Ramos (cell line): ENCODE data around the gene SNX30.

Experiments used
- in situ Hi-C: fragments of 300-500 bp; cut with MboI; formaldehyde crosslinking; loops from one replicate; pipeline ENCODE4 v1.14.3; 2022; ENCODE audit warnings: low sequenced_read_pairs; ENCODE audit not compliant: unreplicated experiment

Gene SNX30

DNA sequence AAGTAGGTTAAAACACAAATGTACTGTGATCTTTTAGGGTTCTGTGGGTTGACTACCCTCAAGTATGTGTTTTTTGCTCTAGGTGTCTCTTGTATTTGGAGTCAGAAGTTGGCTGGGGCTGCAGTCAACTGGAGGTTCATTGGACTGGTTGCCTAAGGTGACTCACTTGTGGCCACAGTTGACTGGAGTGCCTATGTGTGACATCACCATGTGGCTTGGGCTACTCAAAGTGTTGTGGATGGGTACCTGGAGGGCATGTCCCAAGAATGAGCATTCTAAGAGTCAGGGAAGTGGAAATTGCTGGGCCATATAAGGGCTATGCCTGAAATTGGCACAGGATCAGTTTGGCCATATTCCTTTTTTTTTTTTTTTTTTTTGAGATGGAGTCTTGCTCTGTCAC is 27.4 kb downstream of the SNX30 start:
- in situ Hi-C loops: no loop called here

DNA sequence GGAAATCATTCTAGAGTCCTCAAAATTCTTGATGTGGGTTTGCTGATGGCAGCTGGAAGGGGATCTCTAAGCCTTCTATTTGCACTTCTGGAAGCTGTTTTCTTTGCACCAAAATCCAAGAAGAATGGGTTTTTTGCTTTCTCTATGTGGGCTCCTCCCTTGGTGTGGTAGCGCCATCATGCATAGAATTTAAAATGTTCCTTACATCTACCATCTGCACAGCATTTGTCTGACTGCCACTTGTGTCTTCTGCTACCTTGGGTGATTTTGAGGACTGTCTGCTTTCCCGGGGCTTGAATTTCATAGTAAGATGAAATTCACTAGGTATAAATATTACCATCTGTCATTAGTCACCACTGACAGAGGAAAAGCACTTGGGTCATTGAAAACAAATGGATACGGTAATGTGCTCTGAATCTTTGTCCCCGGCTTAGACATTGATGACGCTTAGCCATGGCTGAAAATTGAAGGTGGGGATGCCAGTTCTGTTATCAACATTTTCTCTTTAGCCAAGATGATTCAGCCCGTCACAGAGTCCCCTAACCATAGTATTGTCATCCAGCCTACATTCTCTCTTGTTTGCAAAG is 30.0 kb downstream of the SNX30 start:
- in situ Hi-C loops: loop anchor here (10.0 kb wide), 1 partner anchor 296 kb away; the partner anchor contains the start of gene KIAA1958

DNA sequence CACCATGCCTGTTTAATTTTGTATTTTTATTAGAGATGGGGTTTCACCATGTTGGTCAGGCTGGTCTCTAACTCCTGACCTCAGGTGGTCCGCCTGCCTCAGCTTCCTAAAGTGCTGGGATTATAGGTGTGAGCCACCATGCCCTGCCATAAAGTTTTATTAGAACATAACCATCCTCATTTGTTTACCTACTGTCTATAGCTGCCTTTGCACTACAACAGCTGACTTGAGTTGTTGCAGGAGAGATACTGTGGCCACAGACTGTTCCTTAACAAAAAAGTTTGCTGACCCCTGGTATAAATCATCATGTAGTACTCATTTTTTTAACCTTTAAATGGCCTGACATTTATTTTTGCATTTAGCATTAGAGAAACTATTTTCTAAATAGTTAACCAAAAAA is 31.7 kb downstream of the SNX30 start:
- in situ Hi-C loops: loop anchor here (10.0 kb wide), 1 partner anchor 297 kb away; the partner anchor contains the start of gene KIAA1958

DNA sequence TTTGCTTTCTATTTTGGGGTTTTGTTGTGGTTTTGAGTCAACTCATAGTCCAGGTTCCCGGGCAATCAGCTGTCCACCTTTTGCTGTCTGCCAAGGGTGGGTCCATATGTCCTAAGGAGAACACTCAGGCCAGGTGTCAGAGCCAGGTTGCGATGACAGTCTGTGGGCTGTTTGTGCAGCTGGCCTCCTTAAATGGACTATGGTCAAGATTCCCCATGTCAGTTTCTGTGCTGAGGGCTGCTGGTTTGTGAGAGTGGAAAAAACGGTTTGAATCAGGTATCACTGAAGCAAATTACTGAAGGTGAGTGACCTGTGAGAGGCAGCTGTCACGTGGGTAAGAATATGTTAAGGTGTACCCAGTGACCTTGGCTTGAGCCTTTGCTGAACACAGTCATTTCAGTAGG is 33.0 kb downstream of the SNX30 start:
- in situ Hi-C loops: loop anchor here (10.0 kb wide), 1 partner anchor 299 kb away; the partner anchor contains the start of gene KIAA1958

GRCh38 chr9:112784020-112784785 is 33.6 kb downstream of the SNX30 start:
- in situ Hi-C loops: loop anchor here (10.0 kb wide), 1 partner anchor 299 kb away; the partner anchor contains the start of gene KIAA1958

GRCh38 chr9:112785986-112786385 is 35.4 kb downstream of the SNX30 start:
- in situ Hi-C loops: loop anchor here (10.0 kb wide), 1 partner anchor 301 kb away; the partner anchor contains the start of gene KIAA1958

DNA sequence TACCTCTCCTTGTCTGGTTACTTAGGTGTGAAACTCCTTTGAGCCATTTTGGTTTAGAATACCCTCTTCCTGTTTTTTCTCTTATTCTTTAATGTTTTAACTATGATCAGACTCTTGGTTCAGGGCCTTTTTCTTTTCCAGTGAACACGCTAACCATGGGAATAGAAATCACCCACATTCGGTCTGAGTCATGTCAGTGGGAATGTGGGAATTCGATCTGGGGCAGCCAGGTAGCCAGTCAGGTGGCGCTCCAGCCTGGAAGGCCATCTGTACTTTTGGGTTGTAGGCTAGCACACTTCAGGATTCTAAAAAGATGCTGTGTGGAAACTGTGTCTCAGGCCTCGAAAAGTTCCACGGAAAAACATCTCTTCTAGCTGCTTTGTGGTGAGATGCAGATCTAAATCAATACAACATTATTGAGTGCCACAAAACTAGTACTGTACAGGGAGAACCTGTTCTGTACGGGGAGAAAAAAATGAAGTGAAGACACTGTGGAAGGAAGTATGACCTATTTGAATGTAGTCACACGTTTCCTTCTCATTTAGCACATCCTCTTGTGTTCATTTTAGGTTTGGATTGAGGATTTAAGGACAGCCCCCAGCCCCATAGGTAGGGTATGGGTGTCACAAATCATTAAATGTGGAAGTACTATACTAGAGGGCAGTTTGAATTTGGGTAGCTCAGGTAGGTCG is 36.4 kb downstream of the SNX30 start:
- in situ Hi-C loops: loop anchor here (10.0 kb wide), 1 partner anchor 302 kb away; the partner anchor contains the start of gene KIAA1958

- in situ Hi-C loops: loop anchor here (10.0 kb wide), 1 partner anchor 303 kb away; the partner anchor contains the start of gene KIAA1958
Observed at GRCh38 chr9:112787978-112788377, 37.4 kb downstream of the SNX30 start.

DNA sequence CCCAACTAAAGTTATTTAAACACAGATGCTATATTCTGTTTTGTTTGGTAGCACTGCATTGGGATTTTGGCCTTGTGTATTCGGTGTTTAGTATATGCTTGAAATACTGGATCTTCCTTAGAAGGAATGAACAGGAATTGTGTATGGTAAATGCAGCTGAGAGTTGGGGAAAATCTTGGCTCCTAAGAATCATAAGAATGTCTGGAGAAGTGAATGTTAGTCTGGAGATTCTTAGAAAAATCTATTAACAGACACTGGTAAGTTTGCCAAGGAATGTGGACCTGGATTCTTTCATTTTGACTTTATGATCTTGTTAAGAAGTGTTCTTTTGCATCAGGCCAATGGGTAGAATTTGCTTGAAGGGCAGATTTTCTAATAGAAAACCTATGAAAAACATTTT is 38.9 kb downstream of the SNX30 start:
- in situ Hi-C loops: loop anchor here (10.0 kb wide), 1 partner anchor 305 kb away; the partner anchor contains the start of gene KIAA1958

- in situ Hi-C loops: loop anchor here (10.0 kb wide), 1 partner anchor 305 kb away; the partner anchor contains the start of gene KIAA1958
Observed at GRCh38 chr9:112789891-112790774, 39.6 kb downstream of the SNX30 start.

DNA sequence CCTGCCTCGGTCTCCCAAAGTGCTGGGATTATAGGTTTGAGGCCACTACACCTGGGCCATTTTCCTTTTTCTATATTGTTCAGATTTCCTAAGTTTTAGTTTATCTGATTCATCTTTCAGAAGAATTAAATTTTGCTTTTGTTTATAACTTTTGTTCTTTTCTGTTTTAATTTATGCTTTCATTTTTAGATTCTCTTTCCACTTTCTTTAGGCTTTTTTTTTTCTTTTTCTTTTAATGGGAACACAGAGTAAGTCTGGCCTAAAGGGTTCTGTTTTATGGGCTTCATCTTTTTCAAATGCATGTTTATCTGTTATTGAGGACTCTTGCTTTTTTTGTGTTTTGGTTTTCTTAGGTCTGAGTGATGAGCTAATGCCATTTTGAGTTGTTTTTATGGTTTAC is 42.1 kb downstream of the SNX30 start:
- in situ Hi-C loops: no loop called here

DNA sequence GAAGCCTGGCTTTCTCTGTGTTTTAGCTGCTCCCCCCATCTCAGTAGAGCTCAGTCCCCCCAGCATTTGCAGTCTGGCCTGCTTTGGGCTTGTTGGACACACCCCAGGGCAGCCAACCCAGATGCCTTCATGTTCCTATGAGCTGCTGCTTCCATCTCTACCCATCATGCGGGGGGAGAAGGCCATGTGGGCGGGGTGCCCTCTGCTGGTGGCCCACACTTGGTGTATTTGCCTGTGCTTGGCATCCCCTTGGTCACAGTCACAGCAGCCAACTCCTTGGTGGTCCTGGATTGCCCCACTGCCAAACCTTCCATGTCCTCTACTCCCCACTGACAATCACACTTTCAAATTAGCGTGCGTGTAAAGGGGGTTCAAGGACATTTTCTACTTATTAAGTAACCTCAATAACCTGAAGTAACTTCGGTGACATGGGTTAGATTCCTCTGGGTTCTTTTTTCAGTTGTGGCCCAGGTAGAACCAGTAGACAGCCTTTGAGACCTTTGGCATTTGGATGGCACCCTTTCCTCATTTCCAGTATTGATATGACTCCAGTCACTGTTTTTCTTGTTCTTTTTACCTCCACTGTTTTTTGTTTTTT is 42.8 kb downstream of the SNX30 start:
- in situ Hi-C loops: no loop called here

- in situ Hi-C loops: no loop called here
Observed at GRCh38 chr9:112794731-112795130, 44.2 kb downstream of the SNX30 start.

DNA sequence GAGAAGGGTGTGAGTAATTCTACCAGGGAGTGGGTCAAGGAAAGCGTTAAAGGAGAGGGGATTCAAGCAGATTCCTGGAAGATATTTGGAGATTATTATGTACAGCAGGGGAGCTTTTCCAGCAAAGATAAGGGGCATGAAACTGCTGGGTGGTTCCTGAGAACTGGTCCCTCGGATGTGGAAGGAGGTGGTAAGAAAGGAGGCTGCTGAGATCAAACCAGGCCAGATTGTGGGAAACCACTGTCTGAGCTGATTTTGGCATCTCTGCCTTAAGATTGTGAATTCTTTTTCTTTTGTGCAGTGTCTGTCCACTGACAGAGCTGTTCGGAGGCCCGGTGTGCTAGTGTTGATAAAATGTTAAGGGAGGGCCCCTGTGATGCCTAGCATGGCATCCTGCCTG is 45.4 kb downstream of the SNX30 start:
- in situ Hi-C loops: no loop called here

GRCh38 chr9:112796485-112796884 is 45.9 kb downstream of the SNX30 start:
- in situ Hi-C loops: no loop called here

- in situ Hi-C loops: no loop called here
Observed at GRCh38 chr9:112809351-112809848, 58.8 kb downstream of the SNX30 start.

DNA sequence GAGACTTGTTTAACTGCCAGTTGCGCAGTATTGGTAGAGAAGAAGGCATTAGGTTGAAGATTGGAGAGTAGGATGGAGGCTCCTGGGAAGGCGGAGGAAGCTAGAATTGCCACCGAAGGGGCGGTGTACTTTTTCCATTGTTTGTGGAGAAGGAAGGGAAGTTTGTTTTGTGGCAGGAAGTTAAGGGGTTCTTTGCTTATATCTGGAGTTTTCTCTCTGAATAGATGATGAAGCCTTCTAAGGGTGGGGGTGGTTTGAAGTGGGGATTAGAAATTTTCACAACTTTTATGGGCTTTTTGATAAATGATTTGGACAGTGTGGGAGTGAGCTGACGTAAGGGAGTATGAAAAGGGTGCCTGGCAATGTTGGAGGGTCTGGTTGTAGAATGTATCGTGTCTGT is 59.3 kb downstream of the SNX30 start:
- in situ Hi-C loops: no loop called here

GRCh38 chr9:112810696-112811490 is 60.3 kb downstream of the SNX30 start:
- in situ Hi-C loops: no loop called here
